ENCODE data around the gene HEY2.

- TF ChIP-seq CTCF (conservative IDR thresholded peaks at IDR 0.05; ENCODE audit: low read length) (no peak), EZH2phosphoT487 (IDR thresholded peaks at IDR 0.05; ENCODE audit: borderline replicate concordance) (no peak)
Measured at GRCh38 chr6:125802383-125802782, 53.0 kb downstream of the HEY2 start.

All from Loucy (cell line).